Measurements from ENCODE around the gene SREBF1.
A peak's percentile ranks its signal among the peaks of the same experiment; 100 is the strongest.

Gene SREBF1

DNA sequence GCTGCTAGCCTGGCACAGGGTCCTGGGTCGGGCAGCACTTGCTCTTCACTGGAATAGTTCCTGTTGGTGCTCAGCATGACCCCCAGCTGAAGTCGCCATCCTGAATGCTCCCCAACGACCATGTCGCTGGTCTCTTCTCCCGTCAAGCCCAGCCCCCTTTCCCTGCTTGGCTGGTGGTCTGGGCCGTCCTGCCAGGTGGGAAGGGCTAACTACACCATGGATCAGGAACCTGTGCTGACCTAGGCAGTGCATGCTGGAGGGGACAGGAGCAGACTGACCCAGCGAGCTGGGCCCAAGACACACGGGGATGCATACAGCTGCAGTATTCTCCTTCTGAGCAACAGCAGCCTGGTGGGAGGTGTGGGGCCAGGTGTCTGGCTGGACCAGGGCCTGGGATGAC, 9.2 kb upstream of the SREBF1 start:
- Histone ChIP-seq H3K14ac (ENCODE audit: low read length) (no peak overlapping the region), H3K23ac (ENCODE audit: low read depth, low read length, poor library complexity) (no peak overlapping the region), H2AK5ac (ENCODE audit: low read depth, low read length) (peak overlapping the region; percentile 38), H3K27me3 (ENCODE audit: control insufficient read depth in 3 of 3, insufficient read depth in 3 of 3, low read depth in 1 of 3, low read length in 3 of 3) (peaks cover 0 to 3% (median 0%) of the 10 kb centered on the region in 3 experiments), H4K91ac (ENCODE audit: low read depth, low read length, poor library complexity) (no peak overlapping the region), H3K36me3 (replicated peaks in 1 of 2; ENCODE audit: control insufficient read depth in 2 of 2, insufficient read depth in 2 of 2, low read length in 2 of 2) (no peaks in the 10 kb centered on the region), H3K79me1 (ENCODE audit: low read depth, low read length) (no peaks in the 10 kb centered on the region), H3K4ac (ENCODE audit: low read length) (no peak overlapping the region), H3K9ac (ENCODE audit: low read depth, low read length, poor library complexity) (no peak overlapping the region), H3K9me3 (replicated peaks in 1 of 2; ENCODE audit: control insufficient read depth in 2 of 2, insufficient read depth in 1 of 2, low read depth in 1 of 2, low read length in 2 of 2) (no peaks in the 10 kb centered on the region), H2BK5ac (ENCODE audit: low read length) (peak overlapping the region; percentile 43), H2BK120ac (ENCODE audit: low read depth, low read length) (peak overlapping the region; percentile 14), H3K4me2 (ENCODE audit: insufficient read depth, low read length, poor library complexity, severe bottlenecking) (no peak overlapping the region), H2AFZ (ENCODE audit: low read length) (no peak overlapping the region), H3K27ac (replicated peaks; ENCODE audit: low read length) (no peak overlapping the region), H3K4me3 (ENCODE audit: low read length in 2 of 2) (no peak overlapping the region), H3K4me1 (ENCODE audit: control insufficient read depth in 2 of 2, insufficient read depth in 1 of 2, low read depth in 1 of 2, low read length in 2 of 2) (peaks cover 29 to 32% of the 10 kb centered on the region in 2 donors), H4K8ac (ENCODE audit: low read depth, low read length) (no peak overlapping the region), H2BK12ac (ENCODE audit: low read length) (no peak overlapping the region), H3K18ac (ENCODE audit: low read length) (peak overlapping the region; percentile 66), H2BK15ac (ENCODE audit: low read length) (peak overlapping the region; percentile 11)
- no CpG with 5 or more reads among the region's 8 CpGs for WGBS, 2 donors (ENCODE audit: extremely low coverage in 2 of 2, insufficient read length in 2 of 2, insufficient replicate concordance in 1 of 2)
- no peak for DNase-seq (ENCODE audit: low spot score)

- Histone ChIP-seq H3K4me1 (ENCODE audit: control insufficient read depth in 2 of 2, insufficient read depth in 1 of 2, low read depth in 1 of 2, low read length in 2 of 2) (peaks cover 29 to 32% of the 10 kb centered on the region in 2 donors), H3K27me3 (ENCODE audit: control insufficient read depth in 3 of 3, insufficient read depth in 3 of 3, low read depth in 1 of 3, low read length in 3 of 3) (peaks cover 0 to 3% (median 0%) of the 10 kb centered on the region in 3 experiments), H4K91ac (ENCODE audit: low read depth, low read length, poor library complexity) (no peak overlapping the region), H2AFZ (ENCODE audit: low read length) (no peak overlapping the region), H4K8ac (ENCODE audit: low read depth, low read length) (no peak overlapping the region), H3K36me3 (replicated peaks in 1 of 2; ENCODE audit: control insufficient read depth in 2 of 2, insufficient read depth in 2 of 2, low read length in 2 of 2) (no peaks in the 10 kb centered on the region), H2BK120ac (ENCODE audit: low read depth, low read length) (peak overlapping the region; percentile 21), H3K9ac (ENCODE audit: low read depth, low read length, poor library complexity) (no peak overlapping the region), H2BK5ac (ENCODE audit: low read length) (no peak overlapping the region), H2BK12ac (ENCODE audit: low read length) (peak overlapping the region; percentile 82), H3K14ac (ENCODE audit: low read length) (no peak overlapping the region), H3K27ac (replicated peaks; ENCODE audit: low read length) (no peak overlapping the region), H3K4ac (ENCODE audit: low read length) (peak overlapping the region; percentile 39), H2BK15ac (ENCODE audit: low read length) (peak overlapping the region; percentile 16), H3K9me3 (replicated peaks in 1 of 2; ENCODE audit: control insufficient read depth in 2 of 2, insufficient read depth in 1 of 2, low read depth in 1 of 2, low read length in 2 of 2) (no peaks in the 10 kb centered on the region), H3K4me2 (ENCODE audit: insufficient read depth, low read length, poor library complexity, severe bottlenecking) (no peak overlapping the region), H3K18ac (ENCODE audit: low read length) (peak overlapping the region; percentile 55), H3K4me3 (ENCODE audit: low read length in 2 of 2) (no peak overlapping the region), H3K23ac (ENCODE audit: low read depth, low read length, poor library complexity) (no peak overlapping the region), H3K79me1 (ENCODE audit: low read depth, low read length) (no peaks in the 10 kb centered on the region), H2AK5ac (ENCODE audit: low read depth, low read length) (peak overlapping the region; percentile 95)
- WGBS, 2 donors (ENCODE audit: extremely low coverage in 2 of 2, insufficient read length in 2 of 2, insufficient replicate concordance in 1 of 2), result no CpG with 5 or more reads among the region's 13 CpGs
- DNase-seq (ENCODE audit: low spot score), result no peak
These were observed 8.4 kb upstream of the SREBF1 start for GRCh38 chr17:17845046-17845775.

DNA sequence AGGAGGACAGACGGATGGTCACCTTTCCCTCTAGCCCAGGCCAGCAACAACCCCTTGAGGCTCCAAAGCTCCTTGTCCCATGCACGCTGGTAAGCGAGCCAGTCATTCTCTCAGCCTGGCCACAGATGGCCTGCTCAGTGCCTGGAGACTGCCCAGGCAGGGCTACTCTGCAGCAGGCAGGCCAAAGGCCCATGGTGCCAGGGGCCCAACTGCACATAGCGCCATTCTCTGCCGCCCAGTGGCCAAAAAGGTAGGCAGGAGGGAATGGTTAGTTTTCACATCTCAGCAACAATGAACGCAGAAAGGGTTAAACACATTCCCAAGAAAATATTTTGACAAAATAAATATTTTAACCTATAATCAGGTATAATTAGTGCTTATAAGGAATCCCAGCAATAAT, 7.7 kb upstream of the SREBF1 start:
- Histone ChIP-seq H3K27me3 (ENCODE audit: control insufficient read depth in 3 of 3, insufficient read depth in 3 of 3, low read depth in 1 of 3, low read length in 3 of 3) (peaks cover 0 to 3% (median 0%) of the 10 kb centered on the region in 3 experiments), H4K91ac (ENCODE audit: low read depth, low read length, poor library complexity) (no peak overlapping the region), H3K18ac (ENCODE audit: low read length) (peak overlapping the region; percentile 3), H3K27ac (replicated peaks; ENCODE audit: low read length) (no peak overlapping the region), H3K4me2 (ENCODE audit: insufficient read depth, low read length, poor library complexity, severe bottlenecking) (no peak overlapping the region), H4K8ac (ENCODE audit: low read depth, low read length) (no peak overlapping the region), H2BK12ac (ENCODE audit: low read length) (no peak overlapping the region), H3K4me3 (ENCODE audit: low read length in 2 of 2) (no peak overlapping the region), H3K4ac (ENCODE audit: low read length) (no peak overlapping the region), H3K36me3 (replicated peaks in 1 of 2; ENCODE audit: control insufficient read depth in 2 of 2, insufficient read depth in 2 of 2, low read length in 2 of 2) (no peaks in the 10 kb centered on the region), H3K14ac (ENCODE audit: low read length) (no peak overlapping the region), H3K23ac (ENCODE audit: low read depth, low read length, poor library complexity) (no peak overlapping the region), H2AK5ac (ENCODE audit: low read depth, low read length) (peak overlapping the region; percentile 88), H2AFZ (ENCODE audit: low read length) (no peak overlapping the region), H2BK15ac (ENCODE audit: low read length) (peak overlapping the region; percentile 30), H2BK120ac (ENCODE audit: low read depth, low read length) (no peak overlapping the region), H2BK5ac (ENCODE audit: low read length) (peak overlapping the region; percentile 54), H3K9me3 (replicated peaks in 1 of 2; ENCODE audit: control insufficient read depth in 2 of 2, insufficient read depth in 1 of 2, low read depth in 1 of 2, low read length in 2 of 2) (no peaks in the 10 kb centered on the region), H3K4me1 (ENCODE audit: control insufficient read depth in 2 of 2, insufficient read depth in 1 of 2, low read depth in 1 of 2, low read length in 2 of 2) (peaks cover 23 to 29% of the 10 kb centered on the region in 2 donors), H3K9ac (ENCODE audit: low read depth, low read length, poor library complexity) (no peak overlapping the region), H3K79me1 (ENCODE audit: low read depth, low read length) (no peaks in the 10 kb centered on the region)
- no CpG with 5 or more reads among the region's 6 CpGs for WGBS, 2 donors (ENCODE audit: extremely low coverage in 2 of 2, insufficient read length in 2 of 2, insufficient replicate concordance in 1 of 2)
- no peak for DNase-seq (ENCODE audit: low spot score)

GRCh38 chr17:17844079-17844478, 7.3 kb upstream of the SREBF1 start:
- H3K9me3 ChIP-seq (replicated peaks in 1 of 2; ENCODE audit: control insufficient read depth in 2 of 2, insufficient read depth in 1 of 2, low read depth in 1 of 2, low read length in 2 of 2), result no peaks in the 10 kb centered on the region
- H2BK15ac ChIP-seq (ENCODE audit: low read length), result peak overlapping the region; percentile 30
- peak overlapping the region; percentile 88 for H2AK5ac ChIP-seq (ENCODE audit: low read depth, low read length)
- DNase-seq (ENCODE audit: low spot score), result no peak
- H3K9ac ChIP-seq (ENCODE audit: low read depth, low read length, poor library complexity), result no peak overlapping the region
- H4K91ac ChIP-seq (ENCODE audit: low read depth, low read length, poor library complexity), result no peak overlapping the region
- no peak overlapping the region for H3K4me3 ChIP-seq (ENCODE audit: low read length in 2 of 2)
- H3K36me3 ChIP-seq (replicated peaks in 1 of 2; ENCODE audit: control insufficient read depth in 2 of 2, insufficient read depth in 2 of 2, low read length in 2 of 2), result no peaks in the 10 kb centered on the region
- H3K4me1 ChIP-seq (ENCODE audit: control insufficient read depth in 2 of 2, insufficient read depth in 1 of 2, low read depth in 1 of 2, low read length in 2 of 2), result peaks cover 19 to 31% of the 10 kb centered on the region in 2 donors
- H3K14ac ChIP-seq (ENCODE audit: low read length), result peak overlapping the region; percentile 65
- H2BK5ac ChIP-seq (ENCODE audit: low read length), result peak overlapping the region; percentile 54
- no peak overlapping the region for H3K27ac ChIP-seq (replicated peaks; ENCODE audit: low read length)
- H3K79me1 ChIP-seq (ENCODE audit: low read depth, low read length), result no peaks in the 10 kb centered on the region
- H3K23ac ChIP-seq (ENCODE audit: low read depth, low read length, poor library complexity), result no peak overlapping the region
- H3K27me3 ChIP-seq (ENCODE audit: control insufficient read depth in 3 of 3, insufficient read depth in 3 of 3, low read depth in 1 of 3, low read length in 3 of 3), result peaks cover 0 to 3% (median 0%) of the 10 kb centered on the region in 3 experiments
- H3K4ac ChIP-seq (ENCODE audit: low read length), result no peak overlapping the region
- H2BK12ac ChIP-seq (ENCODE audit: low read length), result no peak overlapping the region
- no peak overlapping the region for H2AFZ ChIP-seq (ENCODE audit: low read length)
- no peak overlapping the region for H4K8ac ChIP-seq (ENCODE audit: low read depth, low read length)
- H3K4me2 ChIP-seq (ENCODE audit: insufficient read depth, low read length, poor library complexity, severe bottlenecking), result no peak overlapping the region
- H3K18ac ChIP-seq (ENCODE audit: low read length), result peak overlapping the region; percentile 55
- no peak overlapping the region for H2BK120ac ChIP-seq (ENCODE audit: low read depth, low read length)
- WGBS, 2 donors (ENCODE audit: extremely low coverage in 2 of 2, insufficient read length in 2 of 2, insufficient replicate concordance in 1 of 2), result no CpG with 5 or more reads among the region's 7 CpGs
